Smooth muscle cell (in vitro differentiated cells): Measurements from ENCODE around the gene COX7A2L. TPM values are rescaled to one million over a fixed set of nuclear protein-coding genes. Genes with fewer than 3 reads are reported as not detected.

Experiments
- DNase-seq: peaks from one replicate; lab custom pipeline; 2025; ENCODE audit not compliant: unreplicated experiment; lab: John Stamatoyannopoulos, UW
- H2AFZ ChIP-seq: fragments of 200-600 bp; sonication (generic); 2 replicates; pipeline ENCODE4 v1.6.0; 2016; ENCODE audit warnings: antibody characterized with exemption, low read depth, mild to moderate bottlenecking
- H3F3A ChIP-seq: fragments of 200-600 bp; sonication (generic); 2 replicates; pipeline ENCODE4 v1.6.0; 2017; ENCODE audit warnings: antibody characterized with exemption, low read depth
- H3K27ac ChIP-seq: fragments of 200-600 bp; sonication (generic); 2 replicates; pipeline ENCODE4 v1.5.1; 2016; ENCODE audit warnings: low read depth, mild to moderate bottlenecking
- H3K27me3 ChIP-seq: fragments of 200-600 bp; sonication (generic); 2 replicates; pipeline ENCODE4 v1.6.1; 2016; ENCODE audit warnings: low read depth, mild to moderate bottlenecking
- H3K36me3 ChIP-seq: fragments of 200-600 bp; sonication (generic); 2 replicates; pipeline ENCODE4 v1.5.1; 2016; ENCODE audit warnings: low read depth
- H3K4me1 ChIP-seq: fragments of 200-600 bp; sonication (generic); 2 replicates; pipeline ENCODE4 v1.5.1; 2016; ENCODE audit warnings: low read depth
- H3K4me2 ChIP-seq: fragments of 200-600 bp; sonication (generic); 2 replicates; pipeline ENCODE4 v1.6.0; 2016; ENCODE audit warnings: mild to moderate bottlenecking
- H3K4me3 ChIP-seq: fragments of 200-600 bp; sonication (generic); 2 replicates; pipeline ENCODE4 v1.5.1; 2016; ENCODE audit warnings: mild to moderate bottlenecking
- H3K79me2 ChIP-seq: fragments of 200-600 bp; sonication (generic); 2 replicates; pipeline ENCODE4 v1.6.0; 2016; ENCODE audit warnings: low read depth, mild to moderate bottlenecking
- H3K9ac ChIP-seq: fragments of 200-600 bp; sonication (generic); 2 replicates; pipeline ENCODE4 v1.6.0; 2016; ENCODE audit warnings: low read depth
- H3K9me3 ChIP-seq: fragments of 200-600 bp; sonication (generic); replicated peaks from 2 replicates; pipeline ENCODE4 v1.5.1; 2016; ENCODE audit warnings: low read depth
- H4K20me1 ChIP-seq: fragments of 200-600 bp; sonication (generic); 2 replicates; pipeline ENCODE4 v1.6.0; 2016; ENCODE audit warnings: low read depth
- CTCF ChIP-seq: fragments of 200-600 bp; sonication (generic); IDR thresholded peaks from 2 replicates; pipeline ENCODE4 v1.5.1; 2017; ENCODE audit warnings: borderline replicate concordance, mild to moderate bottlenecking, antibody characterized with exemption; ENCODE audit not compliant: insufficient read depth, poor library complexity, severe bottlenecking
- WGBS: methylation state at CpG from one replicate; pipeline ENCODE4 v1.1.7; 2016; ENCODE audit warnings: low lambda C conversion rate; 5-methylcytosine and 5-hydroxymethylcytosine counted together
- polyA plus RNA-seq: library from polyadenylated mRNA; unstranded; fragments of >200 nt; fragmentation: Nextera tagmentation; extraction: Ambion mirVana; gene quantifications from 2 replicates; pipeline ENCODE4 v1.2.1, GENCODE V29; 2016
- total RNA-seq: library from RNA; depleted of rRNA; stranded (reverse); fragments of >200 nt; gene quantifications from 2 replicates; pipeline ENCODE4 v1.2.3, GENCODE V29; 2014

Gene COX7A2L
- total and polyA plus RNA-seq, 2 experiments from 2014 or later = 93.3 to 145 TPM

GRCh38 chr2:42307180-42307579 lies 53.8 kb downstream of the COX7A2L start:
- Histone ChIP-seq H2AFZ (no peak overlapping the region), H3K36me3 (peaks cover 11% of the 10 kb centered on the region), H3K27me3 (no peaks in the 10 kb centered on the region), H4K20me1 (no peaks in the 10 kb centered on the region), H3K79me2 (no peaks in the 10 kb centered on the region), H3K4me1 (no peaks in the 10 kb centered on the region), H3K4me3 (no peak overlapping the region), H3K4me2 (no peak overlapping the region), H3K27ac (no peak overlapping the region), H3K9me3 (no peaks in the 10 kb centered on the region), H3K9ac (no peak overlapping the region), H3F3A (no peaks in the 10 kb centered on the region)
- TF ChIP-seq CTCF = no peak
- DNase-seq = no peak

GRCh38 chr2:42304059-42304713 lies 56.8 kb downstream of the COX7A2L start:
- 98% methylated on average over 2 of the region's 2 CpGs for WGBS
- Histone ChIP-seq H3K4me3 (no peak overlapping the region), H3K27me3 (no peaks in the 10 kb centered on the region), H3K36me3 (peaks cover 15% of the 10 kb centered on the region), H4K20me1 (no peaks in the 10 kb centered on the region), H3K4me2 (no peak overlapping the region), H3K9ac (no peak overlapping the region), H3F3A (no peaks in the 10 kb centered on the region), H2AFZ (no peak overlapping the region), H3K27ac (no peak overlapping the region), H3K9me3 (no peaks in the 10 kb centered on the region), H3K79me2 (no peaks in the 10 kb centered on the region), H3K4me1 (no peaks in the 10 kb centered on the region)
- TF ChIP-seq CTCF = no peak
- no peak for DNase-seq

GRCh38 chr2:42303252-42303651 lies 57.8 kb downstream of the COX7A2L start:
- H3K4me3 ChIP-seq = no peak overlapping the region
- H3K27ac ChIP-seq = no peak overlapping the region
- no peaks in the 10 kb centered on the region for H4K20me1 ChIP-seq
- H3K9ac ChIP-seq = no peak overlapping the region
- no peaks in the 10 kb centered on the region for H3K9me3 ChIP-seq
- H2AFZ ChIP-seq = no peak overlapping the region
- no peak for TF ChIP-seq CTCF
- no peaks in the 10 kb centered on the region for H3K79me2 ChIP-seq
- no peak overlapping the region for H3K4me2 ChIP-seq
- no peaks in the 10 kb centered on the region for H3F3A ChIP-seq
- 86% methylated on average over 3 of the region's 3 CpGs for WGBS
- H3K27me3 ChIP-seq = no peaks in the 10 kb centered on the region
- peaks cover 15% of the 10 kb centered on the region for H3K36me3 ChIP-seq
- no peaks in the 10 kb centered on the region for H3K4me1 ChIP-seq
- no peak for DNase-seq

- Histone ChIP-seq H4K20me1 (no peaks in the 10 kb centered on the region), H3K4me3 (no peak overlapping the region), H3K27me3 (no peaks in the 10 kb centered on the region), H3F3A (no peaks in the 10 kb centered on the region), H3K79me2 (no peaks in the 10 kb centered on the region), H3K27ac (no peak overlapping the region), H3K9me3 (no peaks in the 10 kb centered on the region), H3K4me2 (no peak overlapping the region), H3K4me1 (no peaks in the 10 kb centered on the region), H2AFZ (no peak overlapping the region), H3K9ac (no peak overlapping the region), H3K36me3 (peaks cover 18% of the 10 kb centered on the region)
- 100% methylated on average over 2 of the region's 2 CpGs for WGBS
- TF ChIP-seq CTCF = no peak
- no peak for DNase-seq
Observed at GRCh38 chr2:42300527-42300926, 60.5 kb downstream of the COX7A2L start.
